B cell (primary cell): ENCODE results near the gene TMC8. TPM values are rescaled to one million over a fixed set of nuclear protein-coding genes. Genes with fewer than 3 reads are reported as not detected.

ENCODE experiments used
- ATAC-seq: fragments of 200-7000 bp; cut with Tn5 transposase; one replicate; pipeline ENCODE4 v1.10.0; 2021; ENCODE audit warnings: low read depth, mild to moderate bottlenecking, moderate number of reproducible peaks, moderate library complexity
- CTCF ChIA-PET: fragments of 350-600 bp; sonication (Branson Sonifier 250); formaldehyde crosslinking; loops from one replicate; lab custom pipeline; 2021; ENCODE audit warnings: antibody characterized with exemption, inconsistent platforms; lab: Charles Lee
- POLR2A ChIA-PET: fragments of 350-600 bp; sonication (Branson Sonifier 250); formaldehyde crosslinking; loops from one replicate; lab custom pipeline; 2021; ENCODE audit warnings: antibody characterized with exemption; lab: Charles Lee
- DNase-seq: peaks from one replicate; pipeline ENCODE4 v3.0.0; 2013
- H2AFZ ChIP-seq: 2 replicates; pipeline ENCODE4 v1.6.1; 2012; ENCODE audit warnings: mild to moderate bottlenecking, low read depth, low read length; ENCODE audit not compliant: insufficient read depth, poor library complexity, severe bottlenecking
- H3K27ac ChIP-seq, 2 donors: 1 replicate in 1 of 2; 2 replicates in 1 of 2; pipeline ENCODE4 v1.5.1; 2012 to 2013; ENCODE audit warnings: low read length in 2 of 2, mild to moderate bottlenecking in 2 of 2, moderate library complexity in 1 of 2
- H3K27me3 ChIP-seq, 4 experiments: fragments of 200-600 bp in 1 of 4; sonication (generic) in 1 of 4; replicated peaks in 1 of 4; 1 replicate in 2 of 4; 2 replicates in 2 of 4; pipeline versions ENCODE4 v1.6.1 to v1.7.0; 2013 to 2016; ENCODE audit warnings: low read length in 3 of 4, mild to moderate bottlenecking in 2 of 4, mixed read lengths in 1 of 4, moderate library complexity in 1 of 4; ENCODE audit not compliant: insufficient read depth in 4 of 4, control insufficient read depth in 3 of 4; ENCODE audit errors: control extremely low read depth in 1 of 4
- H3K36me3 ChIP-seq, 2 experiments: replicated peaks in 1 of 2; 1 replicate in 1 of 2; 2 replicates in 1 of 2; pipeline versions ENCODE4 v1.6.1 to v1.7.1; 2013; ENCODE audit warnings: low read length in 1 of 2; ENCODE audit not compliant: insufficient read depth in 2 of 2, control insufficient read depth in 1 of 2; ENCODE audit errors: control extremely low read depth in 1 of 2, extremely low read depth in 1 of 2
- H3K4me1 ChIP-seq, 2 donors: fragments of 200-600 bp in 1 of 2; sonication (generic) in 1 of 2; 1 replicate in 1 of 2; 2 replicates in 1 of 2; pipeline versions ENCODE4 v1.5.1 to v1.6.1; 2013 to 2017; ENCODE audit warnings: low read length in 2 of 2; ENCODE audit not compliant: control insufficient read depth in 2 of 2, insufficient read depth in 2 of 2
- H3K4me2 ChIP-seq: replicated peaks from 2 replicates; pipeline ENCODE3; 2012; ENCODE audit warnings: mild to moderate bottlenecking, low read depth, low read length; ENCODE audit not compliant: poor library complexity, severe bottlenecking
- H3K4me3 ChIP-seq, 5 experiments: fragments of 200-600 bp in 1 of 5; sonication (generic) in 1 of 5; 1 replicate in 3 of 5; 2 replicates in 2 of 5; pipeline versions ENCODE4 v1.5.1 to v1.7.0; 2011 to 2016; ENCODE audit warnings: low read length in 4 of 5, mild to moderate bottlenecking in 4 of 5, low read depth in 2 of 5, control low read depth in 1 of 5, moderate library complexity in 1 of 5; ENCODE audit not compliant: insufficient read depth in 1 of 5; ENCODE audit errors: control extremely low read depth in 1 of 5, extremely low read depth in 1 of 5
- H3K79me2 ChIP-seq: fragments of 200-600 bp; sonication (generic); one replicate; pipeline ENCODE4 v1.6.0; 2016; ENCODE audit warnings: low read length; ENCODE audit not compliant: control insufficient read depth, insufficient read depth
- H3K9ac ChIP-seq: fragments of 200-600 bp; sonication (generic); 2 replicates; pipeline ENCODE4 v1.6.1; 2017; ENCODE audit warnings: mild to moderate bottlenecking, low read length, moderate library complexity
- H3K9me3 ChIP-seq, 3 donors: one replicate each; pipeline versions ENCODE4 v1.6.1 to v1.7.1; 2013; ENCODE audit warnings: low read length in 2 of 3; ENCODE audit not compliant: control insufficient read depth in 2 of 3, insufficient read depth in 1 of 3; ENCODE audit errors: control extremely low read depth in 1 of 3
- H4K20me1 ChIP-seq: 2 replicates; pipeline ENCODE4 v1.6.0; 2012; ENCODE audit warnings: mild to moderate bottlenecking, low read length; ENCODE audit not compliant: insufficient read depth, control insufficient read depth, poor library complexity, severe bottlenecking
- H3K27ac Mint-ChIP-seq: one replicate; pipeline ENCODE4 v1.8.0; 2021; ENCODE audit warnings: mixed read lengths
- H3K27me3 Mint-ChIP-seq: one replicate; pipeline ENCODE4 v1.8.0; 2021; ENCODE audit warnings: mixed read lengths
- H3K4me1 Mint-ChIP-seq: one replicate; pipeline ENCODE4 v1.8.0; 2021; ENCODE audit warnings: mixed read lengths
- H3K4me3 Mint-ChIP-seq: one replicate; pipeline ENCODE4 v1.8.0; 2021; ENCODE audit warnings: mixed read lengths
- H3K9me3 Mint-ChIP-seq: one replicate; pipeline ENCODE4 v1.8.0; 2022; ENCODE audit warnings: mixed read lengths; ENCODE audit not compliant: insufficient read depth
- EZH2 ChIP-seq: IDR thresholded peaks from 2 replicates; pipeline ENCODE4 v1.6.1; 2012; ENCODE audit warnings: borderline replicate concordance, low read depth, mild to moderate bottlenecking, moderate library complexity, low read length; ENCODE audit not compliant: insufficient read depth, poor library complexity, severe bottlenecking
- WGBS: methylation state at CpG from one replicate; pipeline ENCODE4 v1.1.5; 2013; ENCODE audit warnings: missing lambda C conversion rate; ENCODE audit not compliant: insufficient coverage; 5-methylcytosine and 5-hydroxymethylcytosine counted together
- intact Hi-C: fragments of 100-400 bp; cut with micrococcal nuclease; formaldehyde crosslinking; loops from one replicate; pipeline ENCODE4 v1.10.0; 2022
- polyA plus RNA-seq: library from polyadenylated mRNA; depleted of rRNA; stranded (reverse); fragments of >200 nt; gene quantifications from 2 replicates; pipeline ENCODE4 v1.2.3, GENCODE V29; 2012
- total RNA-seq, 2 donors: library from RNA; stranded (reverse); fragments of 120-200 nt in 1 of 2; gene quantifications; 1 replicate in 1 of 2; 2 replicates in 1 of 2; pipeline versions ENCODE4 v1.2.3 to v1.2.4, GENCODE V29; 2013 to 2022
- TF ChIP-seq, protein P1 (sequence below): fragments of 200-600 bp; IDR thresholded peaks from one replicate; pipeline ENCODE4 v1.8.0; 2022; ENCODE audit warnings: antibody characterized with exemption, mild to moderate bottlenecking

The TMC8 gene
- total and polyA plus RNA-seq, 2 donors (not counting 1 experiment from before 2014, with no cell fraction given), result 235 to 352 TPM

DNA sequence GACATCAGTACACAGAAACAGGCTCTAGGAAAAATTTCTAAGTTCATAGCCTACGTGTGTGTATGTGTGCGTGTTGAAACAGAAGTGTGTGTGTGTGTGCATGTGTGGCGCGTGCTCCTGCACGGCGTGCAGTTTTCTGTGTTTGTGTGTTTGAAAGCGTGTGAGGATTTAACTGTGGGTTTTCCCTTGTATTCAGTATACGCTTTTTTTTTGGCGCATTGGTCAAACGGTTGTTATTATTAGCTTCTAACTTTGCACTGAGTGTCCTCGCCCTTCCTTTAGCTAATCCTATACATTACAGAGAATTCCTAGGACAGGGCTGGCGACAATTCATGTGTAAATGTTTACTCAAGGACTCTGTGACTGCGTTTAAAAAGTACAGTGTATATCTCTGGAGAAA lies 25.0 kb upstream of the TMC8 start:
- Histone ChIP-seq H3K79me2 (no peaks in the 10 kb centered on the region), H3K27me3 (no peaks in the 10 kb centered on the region), H2AFZ (no peak overlapping the region), H3K4me2 (no peak overlapping the region), H3K4me3 (no peak overlapping the region), H3K9me3 (no peaks in the 10 kb centered on the region), H3K9ac (no peak overlapping the region), H3K4me1 (no peaks in the 10 kb centered on the region), H4K20me1 (peaks cover 36% of the 10 kb centered on the region), H3K36me3 (peaks cover 2 to 65% of the 10 kb centered on the region in 2 experiments), H3K27ac (no peak overlapping the region)
- WGBS, result 94% methylated on average over 8 of the region's 13 CpGs
- ATAC-seq, result no peak
- DNase-seq, result no peak
- intact Hi-C loops, result no loop called here
- Mint-ChIP-seq H3K27me3 (no peaks in the 10 kb centered on the region), H3K9me3 (no peaks in the 10 kb centered on the region), H3K4me1 (no peaks in the 10 kb centered on the region), H3K4me3 (no peak overlapping the region), H3K27ac (no peak overlapping the region)
- no peak for TF ChIP-seq EZH2
- TF ChIP-seq, protein P1, sequence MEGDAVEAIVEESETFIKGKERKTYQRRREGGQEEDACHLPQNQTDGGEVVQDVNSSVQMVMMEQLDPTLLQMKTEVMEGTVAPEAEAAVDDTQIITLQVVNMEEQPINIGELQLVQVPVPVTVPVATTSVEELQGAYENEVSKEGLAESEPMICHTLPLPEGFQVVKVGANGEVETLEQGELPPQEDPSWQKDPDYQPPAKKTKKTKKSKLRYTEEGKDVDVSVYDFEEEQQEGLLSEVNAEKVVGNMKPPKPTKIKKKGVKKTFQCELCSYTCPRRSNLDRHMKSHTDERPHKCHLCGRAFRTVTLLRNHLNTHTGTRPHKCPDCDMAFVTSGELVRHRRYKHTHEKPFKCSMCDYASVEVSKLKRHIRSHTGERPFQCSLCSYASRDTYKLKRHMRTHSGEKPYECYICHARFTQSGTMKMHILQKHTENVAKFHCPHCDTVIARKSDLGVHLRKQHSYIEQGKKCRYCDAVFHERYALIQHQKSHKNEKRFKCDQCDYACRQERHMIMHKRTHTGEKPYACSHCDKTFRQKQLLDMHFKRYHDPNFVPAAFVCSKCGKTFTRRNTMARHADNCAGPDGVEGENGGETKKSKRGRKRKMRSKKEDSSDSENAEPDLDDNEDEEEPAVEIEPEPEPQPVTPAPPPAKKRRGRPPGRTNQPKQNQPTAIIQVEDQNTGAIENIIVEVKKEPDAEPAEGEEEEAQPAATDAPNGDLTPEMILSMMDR, result no peak
- POLR2A ChIA-PET, result no interaction called here
- CTCF ChIA-PET, result interaction anchor here (0.8 to 2.0 kb wide), 3 partner anchors 29 to 316 kb away, joined by 3 to 5 read pairs (median 3); no protein-coding TSS in a partner anchor

DNA sequence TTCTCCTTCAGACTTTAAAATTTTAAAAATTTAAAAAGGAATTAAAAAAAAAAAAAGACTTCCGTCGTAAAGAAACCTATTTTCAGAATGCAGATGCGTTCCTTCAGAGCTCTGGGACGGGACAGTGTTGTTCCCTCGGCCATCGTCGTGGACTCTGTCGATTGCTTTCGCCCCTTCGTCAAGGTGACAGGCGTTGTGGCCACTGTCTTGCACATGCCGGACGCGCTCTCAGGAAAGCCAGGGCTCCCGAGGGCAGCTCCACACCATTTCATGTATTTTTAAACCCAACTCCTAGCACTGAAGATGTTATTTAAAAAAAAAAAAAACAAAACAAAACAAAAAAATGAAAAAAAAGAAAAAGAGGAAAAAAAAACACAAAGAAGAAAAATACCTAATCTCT lies 24.4 kb upstream of the TMC8 start:
- peaks cover 2 to 72% of the 10 kb centered on the region in 2 experiments for H3K36me3 ChIP-seq
- H3K27ac Mint-ChIP-seq, result no peak overlapping the region

More for the DNA sequence above, 24.4 kb upstream of the TMC8 start:
- CTCF ChIA-PET, result interaction anchor here (0.8 to 10.9 kb wide), 7 partner anchors 14 to 316 kb away, joined by 3 to 142 read pairs (median 5); no protein-coding TSS in a partner anchor
- H3K4me1 ChIP-seq, result no peaks in the 10 kb centered on the region
- H3K79me2 ChIP-seq, result no peaks in the 10 kb centered on the region
- no peak for TF ChIP-seq EZH2
- TF ChIP-seq, protein P1, result no peak
- no peak overlapping the region for H3K9ac ChIP-seq
- H3K4me3 Mint-ChIP-seq, result no peak overlapping the region
- intact Hi-C loops, result no loop called here
- H3K4me2 ChIP-seq, result no peak overlapping the region
- no peaks in the 10 kb centered on the region for H3K9me3 ChIP-seq
- H3K27me3 ChIP-seq, result no peaks in the 10 kb centered on the region
- H3K27me3 Mint-ChIP-seq, result no peaks in the 10 kb centered on the region
- 99% methylated on average over 8 of the region's 15 CpGs for WGBS
- no peaks in the 10 kb centered on the region for H3K9me3 Mint-ChIP-seq
- H2AFZ ChIP-seq, result no peak overlapping the region
- DNase-seq (no peak), ATAC-seq (no peak)
- peaks cover 43% of the 10 kb centered on the region for H4K20me1 ChIP-seq
- POLR2A ChIA-PET, result interaction anchor here (0.7 kb wide), 1 partner anchor 276 kb away, joined by 4 read pairs; no protein-coding TSS in a partner anchor
- no peak overlapping the region for H3K4me3 ChIP-seq
- H3K27ac ChIP-seq, result no peak overlapping the region
- H3K4me1 Mint-ChIP-seq, result peaks cover under 1% of the 10 kb centered on the region
